ENCODE measurements around the gene MAPK4.

The MAPK4 gene

DNA sequence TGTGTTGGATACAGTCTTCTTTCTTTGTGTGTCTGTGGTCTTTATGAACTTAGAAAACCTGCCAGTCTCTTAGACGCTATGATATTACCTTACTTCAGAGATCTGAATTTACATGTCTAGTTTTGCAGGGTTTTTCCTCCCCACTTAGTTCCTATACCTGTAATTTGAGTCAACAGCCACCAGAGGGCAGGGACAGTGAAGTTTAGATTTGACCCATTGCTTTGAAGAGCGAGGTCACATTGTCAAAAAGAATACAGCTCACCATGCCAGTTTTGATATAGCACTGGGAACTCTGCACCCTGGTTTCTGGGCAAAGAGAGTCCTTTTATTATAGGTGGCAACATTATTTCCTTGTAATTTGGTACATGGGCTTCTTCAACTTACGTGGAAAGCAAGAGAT, 102.3 kb downstream of the MAPK4 start:
- no peak overlapping the region for H3K27ac Mint-ChIP-seq
- peaks cover 4% of the 10 kb centered on the region for H3K9me3 Mint-ChIP-seq
- H3K27me3 Mint-ChIP-seq, result no peaks in the 10 kb centered on the region
- no peak overlapping the region for H3K4me3 Mint-ChIP-seq
- H3K4me1 Mint-ChIP-seq (ENCODE audit: low read depth), result no peaks in the 10 kb centered on the region
- no peaks in the 10 kb centered on the region for H3K36me3 Mint-ChIP-seq (ENCODE audit: low read depth)

DNA sequence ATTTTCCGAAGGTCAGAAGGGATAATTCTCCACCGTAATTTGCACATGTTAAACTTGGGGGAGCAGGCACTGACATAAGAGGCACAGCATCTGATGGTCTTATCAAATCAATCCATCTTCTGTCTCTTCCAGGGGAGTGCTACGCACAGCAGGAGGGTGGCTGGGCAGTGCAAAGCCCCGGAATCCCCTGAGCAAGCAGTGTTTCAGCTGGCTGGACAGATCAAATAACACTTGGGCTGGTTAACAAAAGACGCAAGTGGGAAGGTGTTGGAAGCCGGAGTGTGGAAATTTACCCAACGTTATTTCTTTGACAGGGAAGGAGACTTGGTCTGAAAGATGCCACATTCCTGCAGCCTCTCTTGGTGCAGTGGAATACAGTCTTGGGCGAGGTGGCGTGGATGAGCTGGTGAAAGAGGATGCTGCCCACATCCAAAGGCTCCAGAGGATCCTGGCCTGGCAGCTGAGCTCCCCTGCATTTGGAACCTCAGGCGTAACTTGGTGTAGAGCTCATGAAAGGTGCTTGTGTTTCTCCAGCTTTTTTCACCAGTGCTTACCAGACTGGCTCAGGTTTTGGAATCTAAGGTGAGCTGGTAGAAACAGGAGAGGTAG, 103.0 kb downstream of the MAPK4 start:
- no peak overlapping the region for H3K27ac Mint-ChIP-seq
- no peaks in the 10 kb centered on the region for H3K36me3 Mint-ChIP-seq (ENCODE audit: low read depth)
- H3K4me3 Mint-ChIP-seq, result no peak overlapping the region
- peaks cover 4% of the 10 kb centered on the region for H3K9me3 Mint-ChIP-seq
- H3K27me3 Mint-ChIP-seq, result no peaks in the 10 kb centered on the region
- no peaks in the 10 kb centered on the region for H3K4me1 Mint-ChIP-seq (ENCODE audit: low read depth)

DNA sequence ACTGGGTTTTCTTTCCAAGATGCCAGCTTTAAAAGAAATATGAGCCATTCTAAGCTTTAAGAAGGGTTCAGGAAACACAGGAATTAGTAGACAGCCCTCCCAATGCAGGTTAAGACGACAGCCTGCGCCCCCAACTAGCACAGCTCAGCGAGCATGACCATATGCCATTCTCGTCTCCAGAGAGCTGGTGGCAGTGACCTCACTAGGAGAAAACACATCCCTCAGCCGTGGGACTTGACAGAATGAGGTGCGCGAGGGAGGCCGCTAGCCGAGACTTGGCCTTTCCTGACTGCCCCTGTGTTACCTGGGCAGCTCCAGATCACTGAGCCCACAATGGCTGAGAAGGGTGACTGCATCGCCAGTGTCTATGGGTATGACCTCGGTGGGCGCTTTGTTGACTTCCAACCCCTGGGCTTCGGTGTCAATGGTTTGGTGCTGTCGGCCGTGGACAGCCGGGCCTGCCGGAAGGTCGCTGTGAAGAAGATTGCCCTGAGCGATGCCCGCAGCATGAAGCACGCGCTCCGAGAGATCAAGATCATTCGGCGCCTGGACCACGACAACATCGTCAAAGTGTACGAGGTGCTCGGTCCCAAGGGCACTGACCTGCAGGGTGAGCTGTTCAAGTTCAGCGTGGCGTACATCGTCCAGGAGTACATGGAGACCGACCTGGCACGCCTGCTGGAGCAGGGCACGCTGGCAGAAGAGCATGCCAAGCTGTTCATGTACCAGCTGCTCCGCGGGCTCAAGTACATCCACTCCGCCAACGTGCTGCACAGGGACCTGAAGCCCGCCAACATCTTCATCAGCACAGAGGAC, 103.9 kb downstream of the MAPK4 start:
- H3K4me1 Mint-ChIP-seq (ENCODE audit: low read depth), result no peaks in the 10 kb centered on the region
- no peaks in the 10 kb centered on the region for H3K36me3 Mint-ChIP-seq (ENCODE audit: low read depth)
- no peak overlapping the region for H3K4me3 Mint-ChIP-seq
- no peaks in the 10 kb centered on the region for H3K27me3 Mint-ChIP-seq
- H3K9me3 Mint-ChIP-seq, result peaks cover 4% of the 10 kb centered on the region
- no peak overlapping the region for H3K27ac Mint-ChIP-seq

DNA sequence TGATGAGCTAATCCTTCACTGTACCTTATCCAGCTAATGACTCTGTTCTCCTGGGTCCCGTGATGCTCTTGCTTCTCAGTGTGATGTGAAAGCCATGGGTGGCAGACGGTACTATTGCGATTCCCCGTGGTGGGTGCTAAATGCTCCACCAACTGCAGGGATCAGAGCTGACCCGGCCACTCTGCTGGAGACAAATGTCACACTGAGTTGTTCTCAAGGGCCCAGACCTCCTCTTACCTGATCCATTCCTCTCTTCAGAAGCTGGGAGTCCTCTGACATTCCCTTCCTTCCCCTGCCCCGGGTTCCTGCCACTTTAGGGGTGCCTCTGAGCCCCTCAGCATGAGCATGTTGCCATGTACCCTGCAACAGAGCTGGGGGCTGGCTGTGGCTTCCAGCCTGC, 105.1 kb downstream of the MAPK4 start:
- no peaks in the 10 kb centered on the region for H3K36me3 Mint-ChIP-seq (ENCODE audit: low read depth)
- H3K4me1 Mint-ChIP-seq (ENCODE audit: low read depth), result no peaks in the 10 kb centered on the region
- H3K9me3 Mint-ChIP-seq, result peaks cover 4% of the 10 kb centered on the region
- no peak overlapping the region for H3K4me3 Mint-ChIP-seq
- no peaks in the 10 kb centered on the region for H3K27me3 Mint-ChIP-seq
- no peak overlapping the region for H3K27ac Mint-ChIP-seq

DNA sequence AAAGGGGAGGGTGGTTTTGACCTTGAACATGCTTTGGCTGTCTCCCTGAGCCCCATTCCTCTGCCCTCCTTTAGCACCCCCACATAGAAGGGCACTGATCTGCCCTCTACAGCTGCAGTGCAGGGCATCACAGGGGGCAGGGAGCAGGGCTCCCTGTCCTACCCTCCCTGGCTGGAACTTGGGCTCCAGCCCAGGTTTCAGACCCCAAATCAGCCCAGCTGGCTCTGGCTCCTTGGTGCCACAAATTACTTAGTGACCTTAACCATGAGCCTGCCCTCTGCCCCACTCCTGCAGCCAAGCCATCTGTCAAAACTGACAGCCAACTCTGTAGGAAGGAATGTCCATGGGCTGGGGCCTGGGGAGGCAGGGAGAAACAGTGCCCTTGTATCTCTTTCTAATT, 105.6 kb downstream of the MAPK4 start:
- no peak overlapping the region for H3K4me3 Mint-ChIP-seq
- no peaks in the 10 kb centered on the region for H3K27me3 Mint-ChIP-seq
- peaks cover 4% of the 10 kb centered on the region for H3K9me3 Mint-ChIP-seq
- no peak overlapping the region for H3K27ac Mint-ChIP-seq
- H3K4me1 Mint-ChIP-seq (ENCODE audit: low read depth), result no peaks in the 10 kb centered on the region
- H3K36me3 Mint-ChIP-seq (ENCODE audit: low read depth), result no peaks in the 10 kb centered on the region

DNA sequence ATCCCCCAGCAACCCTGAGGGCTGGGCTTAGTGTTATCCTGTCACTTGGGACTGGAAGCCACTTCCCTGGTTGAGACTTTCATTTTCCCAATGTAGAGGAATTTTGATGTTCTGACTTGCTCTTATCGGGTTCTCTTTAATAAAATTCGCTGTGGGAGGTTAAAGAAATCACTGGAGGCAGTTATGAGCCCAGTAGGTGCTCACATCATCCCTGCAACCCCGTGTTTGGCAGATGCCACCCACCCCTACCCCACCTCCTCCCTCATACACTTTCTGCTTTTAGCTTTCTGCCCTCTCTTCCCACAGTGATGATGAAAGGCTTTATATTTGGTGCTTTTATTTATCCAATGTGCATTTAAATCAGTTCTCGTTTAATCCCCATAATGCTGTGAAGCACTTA, 106.6 kb downstream of the MAPK4 start:
- Mint-ChIP-seq H3K4me1 (ENCODE audit: low read depth) (no peaks in the 10 kb centered on the region), H3K27me3 (no peaks in the 10 kb centered on the region), H3K27ac (no peak overlapping the region), H3K9me3 (peaks cover 4% of the 10 kb centered on the region), H3K4me3 (no peak overlapping the region), H3K36me3 (ENCODE audit: low read depth) (no peaks in the 10 kb centered on the region)

DNA sequence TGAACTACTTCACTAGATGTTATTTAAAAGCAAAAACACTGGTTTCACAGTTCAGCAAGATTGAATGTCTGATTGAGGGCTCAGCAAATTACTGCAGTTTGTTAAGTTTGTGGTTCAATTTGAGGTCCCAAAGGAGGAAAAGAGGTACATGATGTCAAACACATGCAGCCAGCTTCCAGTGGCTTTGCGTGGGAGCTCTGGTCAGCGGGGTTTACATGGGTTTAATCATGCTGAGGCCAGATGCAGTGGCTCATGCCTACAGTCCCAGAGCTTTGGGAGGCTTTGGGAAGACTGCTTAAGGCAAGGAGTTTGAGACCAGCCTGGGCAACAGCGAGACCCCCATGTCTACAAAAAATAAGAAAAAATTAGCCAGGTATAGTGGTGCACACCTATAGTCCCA, 111.5 kb downstream of the MAPK4 start:
- H3K9me3 Mint-ChIP-seq, result no peaks in the 10 kb centered on the region

DNA sequence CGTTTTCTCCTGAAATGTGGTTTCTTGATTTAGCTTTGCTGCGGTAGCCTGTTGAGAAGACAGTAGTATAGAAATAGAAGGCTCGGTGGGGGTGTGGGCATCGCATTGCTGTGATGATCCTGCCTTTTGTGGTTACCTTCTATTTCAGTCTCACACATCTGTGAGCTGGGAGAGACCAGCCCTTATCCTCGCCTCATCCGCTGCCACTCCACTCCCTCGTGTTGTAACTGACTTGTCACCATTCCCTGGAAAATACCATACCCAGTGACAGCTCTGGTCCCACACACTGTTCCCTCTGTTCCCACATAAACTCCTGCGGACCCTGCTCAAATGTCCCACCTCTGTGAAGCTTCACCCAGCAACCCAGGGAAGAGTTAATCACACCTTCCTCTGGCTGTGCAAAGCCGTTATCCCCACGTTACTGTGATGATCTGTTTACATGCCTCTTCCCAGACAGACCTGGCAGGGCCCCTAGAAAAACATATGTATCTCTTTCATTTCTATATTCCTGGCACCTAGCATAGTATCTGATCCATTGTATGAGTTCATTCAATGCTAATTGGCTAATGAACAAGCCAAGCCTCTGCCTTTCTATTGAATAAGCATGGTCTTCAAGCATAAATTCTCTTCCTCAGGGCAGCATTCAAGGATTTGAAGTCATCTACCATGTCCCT, 114.6 kb downstream of the MAPK4 start:
- H3K4me1 Mint-ChIP-seq (ENCODE audit: low read depth), result no peaks in the 10 kb centered on the region
- H3K9me3 Mint-ChIP-seq, result no peaks in the 10 kb centered on the region
- no peak overlapping the region for H3K4me3 Mint-ChIP-seq
- no peaks in the 10 kb centered on the region for H3K27me3 Mint-ChIP-seq
- H3K27ac Mint-ChIP-seq, result no peak overlapping the region
- no peaks in the 10 kb centered on the region for H3K36me3 Mint-ChIP-seq (ENCODE audit: low read depth)

More for the DNA sequence above, 111.5 kb downstream of the MAPK4 start:
- Mint-ChIP-seq H3K36me3 (ENCODE audit: low read depth) (no peaks in the 10 kb centered on the region), H3K27ac (no peak overlapping the region), H3K4me1 (ENCODE audit: low read depth) (no peaks in the 10 kb centered on the region), H3K27me3 (no peaks in the 10 kb centered on the region), H3K4me3 (no peak overlapping the region)

DNA sequence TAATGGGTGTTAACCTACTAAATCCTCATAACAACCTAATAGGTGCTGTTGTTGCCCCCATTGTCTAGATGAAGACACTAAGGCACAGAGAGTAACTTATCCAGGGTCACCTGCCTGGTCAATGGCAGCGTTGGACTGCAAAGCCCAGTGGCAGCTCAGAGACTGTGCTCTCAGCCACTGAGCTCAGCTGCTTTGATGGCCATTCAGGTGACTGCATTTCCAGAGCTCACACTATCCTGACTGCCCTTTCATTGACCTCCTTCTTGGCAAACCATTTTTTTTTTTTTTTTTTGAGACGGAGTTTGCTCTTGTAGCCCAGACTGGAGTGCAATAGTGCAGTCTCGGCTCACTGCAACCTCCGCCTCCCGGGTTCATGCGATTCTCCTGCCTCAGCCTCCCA, 115.2 kb downstream of the MAPK4 start:
- H3K27ac Mint-ChIP-seq, result no peak overlapping the region
- no peak overlapping the region for H3K4me3 Mint-ChIP-seq
- H3K4me1 Mint-ChIP-seq (ENCODE audit: low read depth), result no peaks in the 10 kb centered on the region
- no peaks in the 10 kb centered on the region for H3K36me3 Mint-ChIP-seq (ENCODE audit: low read depth)
- H3K27me3 Mint-ChIP-seq, result no peaks in the 10 kb centered on the region
- H3K9me3 Mint-ChIP-seq, result no peaks in the 10 kb centered on the region

DNA sequence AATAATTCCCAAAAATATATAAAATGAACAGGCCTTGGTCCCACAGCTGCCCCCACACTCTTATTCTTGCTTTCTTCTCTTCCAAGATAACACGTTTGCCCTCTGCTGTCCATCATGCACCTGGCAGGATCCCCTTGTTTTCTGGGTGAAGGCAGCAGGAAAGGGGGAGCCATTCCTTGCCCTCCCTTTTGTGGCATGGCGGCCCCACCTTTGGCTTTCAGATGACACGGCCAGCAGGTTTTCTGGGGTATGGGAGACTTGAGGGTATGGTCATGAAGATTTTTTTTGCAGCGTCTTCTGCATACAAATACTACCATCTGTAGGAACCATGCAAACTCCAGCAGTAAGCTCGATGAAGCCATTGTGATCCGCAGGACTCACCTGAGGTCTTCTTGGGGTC, 118.8 kb downstream of the MAPK4 start:
- Mint-ChIP-seq H3K4me1 (ENCODE audit: low read depth) (no peaks in the 10 kb centered on the region), H3K27me3 (peaks cover 7% of the 10 kb centered on the region), H3K4me3 (no peak overlapping the region), H3K27ac (no peak overlapping the region), H3K9me3 (no peaks in the 10 kb centered on the region), H3K36me3 (ENCODE audit: low read depth) (no peaks in the 10 kb centered on the region)

DNA sequence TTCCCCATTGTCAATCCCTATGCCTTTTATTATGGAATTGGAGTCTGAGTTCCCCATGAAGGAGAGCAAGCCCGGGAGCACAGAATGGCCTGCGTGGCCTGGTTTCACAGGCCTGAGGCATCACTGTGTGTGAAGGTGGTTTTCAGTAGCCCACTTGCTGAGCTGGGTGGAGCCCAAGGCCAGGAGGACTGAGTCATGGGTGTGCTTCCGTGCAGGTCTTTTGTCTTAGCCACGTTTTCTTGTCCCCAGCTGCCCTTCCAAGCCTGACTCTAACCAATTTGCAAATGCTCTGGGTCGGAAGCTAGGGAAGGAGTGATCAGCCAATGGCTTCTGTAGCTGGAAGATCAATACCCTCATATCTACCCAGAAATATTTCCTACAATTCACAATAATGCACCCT, 119.2 kb downstream of the MAPK4 start:
- H3K36me3 Mint-ChIP-seq (ENCODE audit: low read depth), result no peaks in the 10 kb centered on the region
- no peak overlapping the region for H3K27ac Mint-ChIP-seq
- no peaks in the 10 kb centered on the region for H3K9me3 Mint-ChIP-seq
- no peaks in the 10 kb centered on the region for H3K4me1 Mint-ChIP-seq (ENCODE audit: low read depth)
- no peak overlapping the region for H3K4me3 Mint-ChIP-seq
- H3K27me3 Mint-ChIP-seq, result peaks cover 7% of the 10 kb centered on the region

DNA sequence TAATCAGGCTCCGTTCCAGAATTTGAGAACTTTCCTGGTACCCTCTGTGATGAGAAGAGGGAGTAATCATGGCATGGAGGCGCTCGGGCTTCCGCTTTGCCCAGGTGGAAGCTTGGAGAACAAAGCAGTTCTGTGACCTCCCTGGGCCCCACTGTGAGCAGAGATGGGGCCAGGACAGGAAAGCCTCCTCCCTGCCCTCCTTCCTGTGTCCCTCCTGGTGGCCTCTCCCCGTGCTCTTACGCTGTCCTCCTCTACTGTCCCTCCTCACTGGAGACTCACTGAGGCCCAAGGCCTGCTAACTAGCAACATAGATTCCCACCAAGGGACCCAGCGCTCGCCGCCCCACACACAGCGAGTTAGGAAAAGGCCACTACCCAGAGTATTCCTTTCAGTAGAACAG, 119.8 kb downstream of the MAPK4 start:
- H3K9me3 Mint-ChIP-seq, result no peaks in the 10 kb centered on the region
- H3K36me3 Mint-ChIP-seq (ENCODE audit: low read depth), result no peaks in the 10 kb centered on the region
- H3K27ac Mint-ChIP-seq, result no peak overlapping the region
- no peak overlapping the region for H3K4me3 Mint-ChIP-seq
- peaks cover 7% of the 10 kb centered on the region for H3K27me3 Mint-ChIP-seq
- no peaks in the 10 kb centered on the region for H3K4me1 Mint-ChIP-seq (ENCODE audit: low read depth)

DNA sequence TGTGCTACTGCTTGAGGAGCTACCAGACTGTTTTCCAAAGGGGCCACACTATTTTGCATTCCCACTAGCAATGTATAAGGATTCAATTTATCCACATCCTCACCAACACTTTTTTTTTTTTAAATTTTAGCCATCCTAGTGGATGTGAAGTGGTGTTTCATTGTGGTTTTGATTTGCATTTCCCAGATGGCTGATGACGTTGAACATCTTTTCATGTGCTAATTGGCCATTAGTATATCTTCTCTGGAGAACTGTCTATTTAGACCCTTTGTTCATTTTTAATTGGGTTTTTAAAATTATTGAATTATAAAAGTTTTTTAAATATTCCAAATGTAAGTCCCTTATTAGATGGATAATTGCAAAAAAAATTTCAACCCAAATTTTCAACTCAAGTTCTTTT, 121.1 kb downstream of the MAPK4 start:
- Mint-ChIP-seq H3K4me1 (ENCODE audit: low read depth) (no peaks in the 10 kb centered on the region), H3K9me3 (no peaks in the 10 kb centered on the region), H3K27ac (no peak overlapping the region), H3K4me3 (no peak overlapping the region), H3K27me3 (peaks cover 7% of the 10 kb centered on the region), H3K36me3 (ENCODE audit: low read depth) (no peaks in the 10 kb centered on the region)

DNA sequence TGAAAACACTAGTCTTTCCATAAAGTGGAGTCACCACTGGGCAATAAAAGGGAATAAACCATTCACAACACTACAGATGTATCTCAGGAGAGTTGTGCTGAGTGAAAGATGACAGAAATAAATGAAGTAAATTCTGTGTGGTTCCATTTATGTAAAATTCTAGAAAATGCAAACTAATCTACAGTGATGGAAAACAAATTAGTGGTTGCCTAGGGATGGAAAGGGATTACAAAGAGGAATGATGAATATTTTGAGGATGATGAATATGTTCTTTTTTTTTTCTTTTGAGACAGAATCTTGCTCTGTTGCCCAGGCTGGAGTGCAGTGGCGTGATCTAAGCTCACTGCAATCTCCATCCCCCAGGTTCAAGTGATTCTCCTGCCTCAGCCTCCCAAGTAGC, 123.0 kb downstream of the MAPK4 start:
- Mint-ChIP-seq H3K36me3 (ENCODE audit: low read depth) (no peaks in the 10 kb centered on the region), H3K4me3 (no peak overlapping the region), H3K27ac (no peak overlapping the region), H3K4me1 (ENCODE audit: low read depth) (no peaks in the 10 kb centered on the region), H3K27me3 (peaks cover 7% of the 10 kb centered on the region), H3K9me3 (no peaks in the 10 kb centered on the region)

DNA sequence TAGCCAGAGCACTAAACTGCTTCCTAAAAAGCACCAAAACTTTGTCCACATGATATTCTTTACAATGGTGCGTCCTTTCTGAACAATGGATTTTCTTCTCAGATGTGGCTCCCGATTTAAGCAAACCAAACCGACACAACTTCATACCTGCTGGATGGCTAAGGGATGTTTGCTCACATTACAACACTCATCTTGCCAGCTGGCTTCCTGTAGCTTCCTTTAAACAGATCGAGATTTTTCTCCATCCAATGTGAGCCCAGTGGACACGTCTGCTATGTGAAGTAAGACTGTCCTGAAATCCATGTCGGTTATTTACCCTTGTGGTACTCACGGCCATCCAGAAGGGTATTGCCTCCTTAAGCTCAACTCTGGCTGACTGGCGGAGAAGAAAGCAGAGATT, 126.5 kb downstream of the MAPK4 start:
- no peak overlapping the region for H3K27ac Mint-ChIP-seq
- no peaks in the 10 kb centered on the region for H3K36me3 Mint-ChIP-seq (ENCODE audit: low read depth)
- H3K4me1 Mint-ChIP-seq (ENCODE audit: low read depth), result no peaks in the 10 kb centered on the region
- H3K27me3 Mint-ChIP-seq, result peaks cover 5% of the 10 kb centered on the region
- no peaks in the 10 kb centered on the region for H3K9me3 Mint-ChIP-seq
- H3K4me3 Mint-ChIP-seq, result no peak overlapping the region

Measured in stimulated activated naive CD8-positive, alpha-beta T cell treated with anti-CD3 and anti-CD28 coated beads, Interleukin-15, Interleukin-2, amounts not matched to agents 100 ng/mL and 50 ng/mL, for 24 hours (primary cell).